GM23338 (cell line): ENCODE data around the gene KRT7. TPM values are rescaled to one million over a fixed set of nuclear protein-coding genes. Genes with fewer than 3 reads are reported as not detected.

ENCODE experiments used
- ATAC-seq: fragments of 200-7000 bp; cut with Tn5 transposase; 3 replicates; pipeline ENCODE4 v1.9.1; 2020
- DNase-seq: peaks from one replicate; pipeline ENCODE4 v3.0.0-alpha.2; 2015; ENCODE audit warnings: low spot score
- H2AFZ ChIP-seq: fragments of 200-600 bp; sonication (generic); 2 replicates; pipeline ENCODE4 v1.8.0; 2016; ENCODE audit warnings: antibody characterized with exemption, mild to moderate bottlenecking, moderate library complexity
- H3F3A ChIP-seq: fragments of 200-600 bp; sonication (generic); replicated peaks from 2 replicates; pipeline ENCODE4 v1.8.0; 2017; ENCODE audit warnings: antibody characterized with exemption, mixed run types, low read depth
- H3K27ac ChIP-seq: fragments of 200-600 bp; sonication (generic); 2 replicates; pipeline ENCODE4 v1.6.1; 2016; ENCODE audit warnings: low read depth
- H3K27me3 ChIP-seq: fragments of 200-600 bp; sonication (generic); 2 replicates; pipeline ENCODE4 v1.8.0; 2016; ENCODE audit warnings: mild to moderate bottlenecking, mixed run types, moderate library complexity; ENCODE audit not compliant: insufficient read depth
- H3K36me3 ChIP-seq: fragments of 200-600 bp; sonication (generic); 2 replicates; pipeline ENCODE4 v1.8.0; 2016; ENCODE audit warnings: mild to moderate bottlenecking; ENCODE audit not compliant: insufficient read depth
- H3K4me1 ChIP-seq: fragments of 200-600 bp; sonication (generic); 2 replicates; pipeline ENCODE4 v1.8.0; 2016; ENCODE audit warnings: mild to moderate bottlenecking, moderate library complexity; ENCODE audit not compliant: insufficient read depth
- H3K4me2 ChIP-seq: fragments of 200-600 bp; sonication (generic); 2 replicates; pipeline ENCODE4 v1.7.1; 2017; ENCODE audit warnings: mixed run types
- H3K4me3 ChIP-seq: fragments of 200-600 bp; sonication (generic); 2 replicates; pipeline ENCODE4 v1.6.1; 2016; ENCODE audit warnings: mixed run types
- H3K79me2 ChIP-seq: fragments of 200-600 bp; sonication (generic); replicated peaks from 2 replicates; pipeline ENCODE4 v1.8.0; 2017; ENCODE audit warnings: mild to moderate bottlenecking; ENCODE audit not compliant: insufficient read depth
- H3K9me2 ChIP-seq: fragments of 200-600 bp; sonication (generic); 2 replicates; pipeline ENCODE4 v1.8.0; 2017; ENCODE audit not compliant: insufficient read depth
- H4K20me1 ChIP-seq: fragments of 200-600 bp; sonication (generic); replicated peaks from 2 replicates; pipeline ENCODE4 v1.8.0; 2017; ENCODE audit warnings: mild to moderate bottlenecking; ENCODE audit not compliant: insufficient read depth
- H3K27ac Mint-ChIP-seq: 2 replicates; pipeline ENCODE4 v1.8.0; 2020; ENCODE audit warnings: inconsistent platforms, mild to moderate bottlenecking, moderate library complexity, mixed read lengths
- H3K27me3 Mint-ChIP-seq: 3 replicates; pipeline ENCODE4 v1.8.0; 2022; ENCODE audit warnings: low read depth, mild to moderate bottlenecking, moderate library complexity, mixed read lengths, inconsistent platforms; ENCODE audit not compliant: insufficient read depth, poor library complexity
- H3K36me3 Mint-ChIP-seq: 3 replicates; pipeline ENCODE4 v1.8.0; 2021; ENCODE audit warnings: low read depth, mild to moderate bottlenecking, inconsistent platforms, moderate library complexity, mixed read lengths
- H3K4me1 Mint-ChIP-seq: 3 replicates; pipeline ENCODE4 v1.8.0; 2020; ENCODE audit warnings: mild to moderate bottlenecking, inconsistent platforms, mixed read lengths
- H3K4me3 Mint-ChIP-seq: 3 replicates; pipeline ENCODE4 v1.8.0; 2021; ENCODE audit warnings: moderate library complexity, mild to moderate bottlenecking, inconsistent platforms, mixed read lengths
- H3K9me3 Mint-ChIP-seq: 3 replicates; pipeline ENCODE4 v1.8.0; 2020; ENCODE audit warnings: moderate library complexity, mild to moderate bottlenecking, inconsistent platforms, mixed read lengths
- CREB1 ChIP-seq: fragments of 250-450 bp; sonication (Bioruptor Pico); IDR thresholded peaks from 2 replicates; pipeline ENCODE4 v1.5.0; 2020; ENCODE audit warnings: low read depth, mild to moderate bottlenecking, moderate library complexity
- EZH2 ChIP-seq: fragments of 200-600 bp; sonication (generic); IDR thresholded peaks from one replicate; pipeline ENCODE4 v1.8.0; 2017; ENCODE audit warnings: antibody characterized with exemption, mild to moderate bottlenecking, low read depth; ENCODE audit not compliant: unreplicated experiment
- EZH2phosphoT487 ChIP-seq: fragments of 200-600 bp; sonication (generic); IDR thresholded peaks from one replicate; pipeline ENCODE4 v1.8.1; 2018; ENCODE audit warnings: antibody characterized with exemption; ENCODE audit not compliant: unreplicated experiment
- JUNB ChIP-seq: IDR thresholded peaks from one replicate; pipeline ENCODE4 v1.6.1; 2016; ENCODE audit warnings: antibody characterized with exemption; ENCODE audit not compliant: unreplicated experiment
- NANOG ChIP-seq: IDR thresholded peaks from 2 replicates; pipeline ENCODE4 v1.6.1; 2016; ENCODE audit warnings: antibody characterized with exemption, borderline replicate concordance
- POLR2AphosphoS5 ChIP-seq: IDR thresholded peaks from 2 replicates; pipeline ENCODE4 v1.6.1; 2016; ENCODE audit warnings: antibody characterized with exemption, low read depth
- STAT1 ChIP-seq: IDR thresholded peaks from one replicate; pipeline ENCODE4 v1.6.1; 2016; ENCODE audit warnings: antibody characterized with exemption; ENCODE audit not compliant: unreplicated experiment
- ZNF114 ChIP-seq: fragments of 250-450 bp; sonication (Bioruptor Pico); IDR thresholded peaks from 2 replicates; pipeline ENCODE4 v1.5.0; 2020; ENCODE audit warnings: mild to moderate bottlenecking, moderate library complexity
- ZNF331 ChIP-seq: fragments of 250-450 bp; sonication (Bioruptor Pico); IDR thresholded peaks from 2 replicates; pipeline ENCODE4 v1.5.0; 2020; ENCODE audit warnings: low read depth, mild to moderate bottlenecking, moderate library complexity
- polyA plus RNA-seq: library from polyadenylated mRNA; unstranded; fragments of >200 nt; fragmentation: Nextera tagmentation; extraction: Ambion mirVana; gene quantifications from 2 replicates; pipeline ENCODE4 v1.2.1, GENCODE V29; 2016
- total RNA-seq: library from RNA; depleted of rRNA; stranded (reverse); fragments of >200 nt; shearing (Covaris generic); gene quantifications from 2 replicates; pipeline ENCODE4 v1.2.3, GENCODE V29; 2014
- TF ChIP-seq, protein P1 (sequence below), 2 experiments: fragments of 200-600 bp in 1 of 2; sonication (generic) in 1 of 2; conservative IDR thresholded peaks; 2 replicates each; pipeline versions ENCODE4 v1.5.1 to v1.6.1; 2016 to 2017; ENCODE audit warnings: antibody characterized with exemption in 2 of 2, low read depth in 2 of 2, mild to moderate bottlenecking in 2 of 2, moderate library complexity in 1 of 2
- TF ChIP-seq, protein P2 (sequence below): IDR thresholded peaks from 2 replicates; pipeline ENCODE4 v1.6.1; 2016; ENCODE audit warnings: antibody characterized with exemption
- TF ChIP-seq, protein P3 (sequence below): fragments of 250-450 bp; sonication (Bioruptor Pico); IDR thresholded peaks from 2 replicates; pipeline ENCODE4 v1.5.0; 2020; ENCODE audit warnings: mild to moderate bottlenecking, moderate library complexity
- TF ChIP-seq, protein P4 (sequence below): IDR thresholded peaks from one replicate; pipeline ENCODE4 v1.6.1; 2018; ENCODE audit warnings: antibody characterized with exemption; ENCODE audit not compliant: unreplicated experiment

Gene KRT7
- total and polyA plus RNA-seq, 2 experiments from 2014 or later: 6.5 to 9.4 TPM

DNA sequence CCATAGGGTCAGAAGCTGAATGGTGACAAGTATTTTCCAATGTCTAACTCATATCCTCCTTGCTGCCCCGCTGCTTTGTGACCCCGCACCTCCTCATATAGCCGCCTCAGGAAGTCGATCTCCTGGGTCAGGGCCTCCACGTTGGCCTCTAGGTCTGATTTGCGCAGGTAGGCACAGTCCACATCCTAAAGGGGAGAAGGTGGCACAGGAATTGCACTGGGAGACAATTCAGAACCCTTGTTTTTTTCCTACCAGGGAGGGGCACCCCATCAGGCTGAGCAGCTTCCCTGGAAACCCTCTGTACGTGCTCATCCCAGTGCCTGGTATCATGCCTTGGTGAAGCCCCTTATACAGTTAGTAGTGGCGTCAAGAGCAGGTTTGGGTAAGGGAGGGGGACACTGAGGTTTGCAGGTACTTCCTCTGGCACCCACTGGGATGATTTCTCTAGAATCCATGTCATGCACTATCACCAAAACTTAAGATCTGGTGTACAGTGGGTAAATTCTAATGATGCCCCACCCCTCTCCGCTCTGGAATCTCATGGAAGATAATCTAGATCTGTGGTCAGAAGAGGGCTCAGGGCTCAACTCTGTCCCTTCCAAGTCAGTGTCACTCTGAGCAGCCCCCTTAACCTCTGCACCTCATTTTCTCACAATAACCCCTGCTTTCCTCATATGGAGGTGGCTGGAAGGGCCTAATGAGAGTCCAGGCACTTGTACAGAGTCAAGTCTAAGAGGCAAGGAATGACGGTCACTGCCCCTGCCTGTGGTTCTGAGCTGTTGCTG lies 21.3 kb downstream of the KRT7 start:
- no peaks in the 10 kb centered on the region for H3K9me2 ChIP-seq
- Mint-ChIP-seq H3K36me3 (0 out of 3 replicates have a peak, but pooled peaks cover 3% of the 10 kb centered on the region), H3K27ac (no peak overlapping the region), H3K4me1 (peaks cover 18% of the 10 kb centered on the region), H3K4me3 (no peak overlapping the region), H3K9me3 (peaks cover 4% of the 10 kb centered on the region), H3K27me3 (peaks cover 59% of the 10 kb centered on the region)
- H4K20me1 ChIP-seq: no peaks in the 10 kb centered on the region; the same call in 1 of the 2 replicates
- no peaks in the 10 kb centered on the region for H3K79me2 ChIP-seq
- H3K36me3 ChIP-seq: no peaks in the 10 kb centered on the region
- no peak overlapping the region for H2AFZ ChIP-seq
- no peak overlapping the region for H3K4me2 ChIP-seq
- peaks cover 62% of the 10 kb centered on the region for H3K27me3 ChIP-seq
- H3K27ac ChIP-seq: no peak overlapping the region
- ATAC-seq (no peak), DNase-seq (no peak)
- no peaks in the 10 kb centered on the region for H3F3A ChIP-seq
- no peaks in the 10 kb centered on the region for H3K4me1 ChIP-seq
- no peak overlapping the region for H3K4me3 ChIP-seq
- TF ChIP-seq POLR2AphosphoS5: no peak
- TF ChIP-seq, protein P1, sequence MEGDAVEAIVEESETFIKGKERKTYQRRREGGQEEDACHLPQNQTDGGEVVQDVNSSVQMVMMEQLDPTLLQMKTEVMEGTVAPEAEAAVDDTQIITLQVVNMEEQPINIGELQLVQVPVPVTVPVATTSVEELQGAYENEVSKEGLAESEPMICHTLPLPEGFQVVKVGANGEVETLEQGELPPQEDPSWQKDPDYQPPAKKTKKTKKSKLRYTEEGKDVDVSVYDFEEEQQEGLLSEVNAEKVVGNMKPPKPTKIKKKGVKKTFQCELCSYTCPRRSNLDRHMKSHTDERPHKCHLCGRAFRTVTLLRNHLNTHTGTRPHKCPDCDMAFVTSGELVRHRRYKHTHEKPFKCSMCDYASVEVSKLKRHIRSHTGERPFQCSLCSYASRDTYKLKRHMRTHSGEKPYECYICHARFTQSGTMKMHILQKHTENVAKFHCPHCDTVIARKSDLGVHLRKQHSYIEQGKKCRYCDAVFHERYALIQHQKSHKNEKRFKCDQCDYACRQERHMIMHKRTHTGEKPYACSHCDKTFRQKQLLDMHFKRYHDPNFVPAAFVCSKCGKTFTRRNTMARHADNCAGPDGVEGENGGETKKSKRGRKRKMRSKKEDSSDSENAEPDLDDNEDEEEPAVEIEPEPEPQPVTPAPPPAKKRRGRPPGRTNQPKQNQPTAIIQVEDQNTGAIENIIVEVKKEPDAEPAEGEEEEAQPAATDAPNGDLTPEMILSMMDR (conservative IDR thresholded peaks at IDR 0.05; ENCODE audit: low read depth in 2 of 2): no peak
- TF ChIP-seq ZNF114 (CRISPR knock-in tag): no peak
- TF ChIP-seq EZH2phosphoT487: no peak
- TF ChIP-seq, protein P2, sequence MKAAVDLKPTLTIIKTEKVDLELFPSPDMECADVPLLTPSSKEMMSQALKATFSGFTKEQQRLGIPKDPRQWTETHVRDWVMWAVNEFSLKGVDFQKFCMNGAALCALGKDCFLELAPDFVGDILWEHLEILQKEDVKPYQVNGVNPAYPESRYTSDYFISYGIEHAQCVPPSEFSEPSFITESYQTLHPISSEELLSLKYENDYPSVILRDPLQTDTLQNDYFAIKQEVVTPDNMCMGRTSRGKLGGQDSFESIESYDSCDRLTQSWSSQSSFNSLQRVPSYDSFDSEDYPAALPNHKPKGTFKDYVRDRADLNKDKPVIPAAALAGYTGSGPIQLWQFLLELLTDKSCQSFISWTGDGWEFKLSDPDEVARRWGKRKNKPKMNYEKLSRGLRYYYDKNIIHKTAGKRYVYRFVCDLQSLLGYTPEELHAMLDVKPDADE: no peak
- TF ChIP-seq JUNB: no peak
- TF ChIP-seq STAT1: no peak
- no peak for TF ChIP-seq NANOG
- no peak for TF ChIP-seq EZH2
- TF ChIP-seq, protein P3, sequence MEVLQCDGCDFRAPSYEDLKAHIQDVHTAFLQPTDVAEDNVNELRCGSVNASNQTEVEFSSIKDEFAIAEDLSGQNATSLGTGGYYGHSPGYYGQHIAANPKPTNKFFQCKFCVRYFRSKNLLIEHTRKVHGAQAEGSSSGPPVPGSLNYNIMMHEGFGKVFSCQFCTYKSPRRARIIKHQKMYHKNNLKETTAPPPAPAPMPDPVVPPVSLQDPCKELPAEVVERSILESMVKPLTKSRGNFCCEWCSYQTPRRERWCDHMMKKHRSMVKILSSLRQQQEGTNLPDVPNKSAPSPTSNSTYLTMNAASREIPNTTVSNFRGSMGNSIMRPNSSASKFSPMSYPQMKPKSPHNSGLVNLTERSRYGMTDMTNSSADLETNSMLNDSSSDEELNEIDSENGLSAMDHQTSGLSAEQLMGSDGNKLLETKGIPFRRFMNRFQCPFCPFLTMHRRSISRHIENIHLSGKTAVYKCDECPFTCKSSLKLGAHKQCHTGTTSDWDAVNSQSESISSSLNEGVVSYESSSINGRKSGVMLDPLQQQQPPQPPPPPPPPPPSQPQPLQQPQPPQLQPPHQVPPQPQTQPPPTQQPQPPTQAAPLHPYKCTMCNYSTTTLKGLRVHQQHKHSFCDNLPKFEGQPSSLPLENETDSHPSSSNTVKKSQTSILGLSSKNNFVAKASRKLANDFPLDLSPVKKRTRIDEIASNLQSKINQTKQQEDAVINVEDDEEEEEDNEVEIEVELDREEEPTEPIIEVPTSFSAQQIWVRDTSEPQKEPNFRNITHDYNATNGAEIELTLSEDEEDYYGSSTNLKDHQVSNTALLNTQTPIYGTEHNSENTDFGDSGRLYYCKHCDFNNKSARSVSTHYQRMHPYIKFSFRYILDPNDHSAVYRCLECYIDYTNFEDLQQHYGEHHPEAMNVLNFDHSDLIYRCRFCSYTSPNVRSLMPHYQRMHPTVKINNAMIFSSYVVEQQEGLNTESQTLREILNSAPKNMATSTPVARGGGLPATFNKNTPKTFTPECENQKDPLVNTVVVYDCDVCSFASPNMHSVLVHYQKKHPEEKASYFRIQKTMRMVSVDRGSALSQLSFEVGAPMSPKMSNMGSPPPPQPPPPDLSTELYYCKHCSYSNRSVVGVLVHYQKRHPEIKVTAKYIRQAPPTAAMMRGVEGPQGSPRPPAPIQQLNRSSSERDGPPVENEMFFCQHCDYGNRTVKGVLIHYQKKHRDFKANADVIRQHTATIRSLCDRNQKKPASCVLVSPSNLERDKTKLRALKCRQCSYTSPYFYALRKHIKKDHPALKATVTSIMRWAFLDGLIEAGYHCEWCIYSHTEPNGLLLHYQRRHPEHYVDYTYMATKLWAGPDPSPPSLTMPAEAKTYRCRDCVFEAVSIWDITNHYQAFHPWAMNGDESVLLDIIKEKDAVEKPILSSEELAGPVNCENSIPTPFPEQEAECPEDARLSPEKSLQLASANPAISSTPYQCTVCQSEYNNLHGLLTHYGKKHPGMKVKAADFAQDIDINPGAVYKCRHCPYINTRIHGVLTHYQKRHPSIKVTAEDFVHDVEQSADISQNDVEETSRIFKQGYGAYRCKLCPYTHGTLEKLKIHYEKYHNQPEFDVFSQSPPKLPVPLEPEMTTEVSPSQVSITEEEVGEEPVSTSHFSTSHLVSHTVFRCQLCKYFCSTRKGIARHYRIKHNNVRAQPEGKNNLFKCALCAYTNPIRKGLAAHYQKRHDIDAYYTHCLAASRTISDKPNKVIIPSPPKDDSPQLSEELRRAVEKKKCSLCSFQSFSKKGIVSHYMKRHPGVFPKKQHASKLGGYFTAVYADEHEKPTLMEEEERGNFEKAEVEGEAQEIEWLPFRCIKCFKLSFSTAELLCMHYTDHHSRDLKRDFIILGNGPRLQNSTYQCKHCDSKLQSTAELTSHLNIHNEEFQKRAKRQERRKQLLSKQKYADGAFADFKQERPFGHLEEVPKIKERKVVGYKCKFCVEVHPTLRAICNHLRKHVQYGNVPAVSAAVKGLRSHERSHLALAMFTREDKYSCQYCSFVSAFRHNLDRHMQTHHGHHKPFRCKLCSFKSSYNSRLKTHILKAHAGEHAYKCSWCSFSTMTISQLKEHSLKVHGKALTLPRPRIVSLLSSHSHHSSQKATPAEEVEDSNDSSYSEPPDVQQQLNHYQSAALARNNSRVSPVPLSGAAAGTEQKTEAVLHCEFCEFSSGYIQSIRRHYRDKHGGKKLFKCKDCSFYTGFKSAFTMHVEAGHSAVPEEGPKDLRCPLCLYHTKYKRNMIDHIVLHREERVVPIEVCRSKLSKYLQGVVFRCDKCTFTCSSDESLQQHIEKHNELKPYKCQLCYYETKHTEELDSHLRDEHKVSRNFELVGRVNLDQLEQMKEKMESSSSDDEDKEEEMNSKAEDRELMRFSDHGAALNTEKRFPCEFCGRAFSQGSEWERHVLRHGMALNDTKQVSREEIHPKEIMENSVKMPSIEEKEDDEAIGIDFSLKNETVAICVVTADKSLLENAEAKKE (CRISPR knock-in tag): no peak
- TF ChIP-seq, protein P4, sequence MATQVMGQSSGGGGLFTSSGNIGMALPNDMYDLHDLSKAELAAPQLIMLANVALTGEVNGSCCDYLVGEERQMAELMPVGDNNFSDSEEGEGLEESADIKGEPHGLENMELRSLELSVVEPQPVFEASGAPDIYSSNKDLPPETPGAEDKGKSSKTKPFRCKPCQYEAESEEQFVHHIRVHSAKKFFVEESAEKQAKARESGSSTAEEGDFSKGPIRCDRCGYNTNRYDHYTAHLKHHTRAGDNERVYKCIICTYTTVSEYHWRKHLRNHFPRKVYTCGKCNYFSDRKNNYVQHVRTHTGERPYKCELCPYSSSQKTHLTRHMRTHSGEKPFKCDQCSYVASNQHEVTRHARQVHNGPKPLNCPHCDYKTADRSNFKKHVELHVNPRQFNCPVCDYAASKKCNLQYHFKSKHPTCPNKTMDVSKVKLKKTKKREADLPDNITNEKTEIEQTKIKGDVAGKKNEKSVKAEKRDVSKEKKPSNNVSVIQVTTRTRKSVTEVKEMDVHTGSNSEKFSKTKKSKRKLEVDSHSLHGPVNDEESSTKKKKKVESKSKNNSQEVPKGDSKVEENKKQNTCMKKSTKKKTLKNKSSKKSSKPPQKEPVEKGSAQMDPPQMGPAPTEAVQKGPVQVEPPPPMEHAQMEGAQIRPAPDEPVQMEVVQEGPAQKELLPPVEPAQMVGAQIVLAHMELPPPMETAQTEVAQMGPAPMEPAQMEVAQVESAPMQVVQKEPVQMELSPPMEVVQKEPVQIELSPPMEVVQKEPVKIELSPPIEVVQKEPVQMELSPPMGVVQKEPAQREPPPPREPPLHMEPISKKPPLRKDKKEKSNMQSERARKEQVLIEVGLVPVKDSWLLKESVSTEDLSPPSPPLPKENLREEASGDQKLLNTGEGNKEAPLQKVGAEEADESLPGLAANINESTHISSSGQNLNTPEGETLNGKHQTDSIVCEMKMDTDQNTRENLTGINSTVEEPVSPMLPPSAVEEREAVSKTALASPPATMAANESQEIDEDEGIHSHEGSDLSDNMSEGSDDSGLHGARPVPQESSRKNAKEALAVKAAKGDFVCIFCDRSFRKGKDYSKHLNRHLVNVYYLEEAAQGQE: no peak
- TF ChIP-seq ZNF331: no peak
- no peak for TF ChIP-seq CREB1 (CRISPR knock-in tag)
